Panc1 (cell line): ENCODE data around the gene UBAC1.
"Not testable (repeated sequence)": the region's sequence is repeated elsewhere in the genome, so short reads cannot be mapped to it uniquely, and the experiment has no call there.

Experiments
- CTCF ChIP-seq: fragments of 450-650 bp; IDR thresholded peaks from 2 replicates; pipeline ENCODE4 v1.5.1; 2017; ENCODE audit warnings: mild to moderate bottlenecking
- POLR2AphosphoS5 ChIP-seq: IDR thresholded peaks from 2 replicates; pipeline ENCODE4 v1.6.1; 2012; ENCODE audit warnings: mild to moderate bottlenecking, low read depth, low read length, moderate library complexity

GRCh38 chr9:135916227-135916626 lies 44.9 kb downstream of the UBAC1 start:
- TF ChIP-seq POLR2AphosphoS5, CTCF: not testable (repeated sequence)
